BE2C (cell line): ENCODE results near the gene MID1.
A peak's percentile ranks its signal among the peaks of the same experiment; 100 is the strongest.

Source experiments
- DNase-seq: peaks from one replicate; pipeline ENCODE4 v3.0.0-alpha.2; 2020
- H3K27me3 ChIP-seq: fragments of 250-450 bp; sonication (Bioruptor Pico); 2 replicates; pipeline ENCODE4 v1.5.1; 2020; ENCODE audit warnings: mild to moderate bottlenecking
- H3K36me3 ChIP-seq: fragments of 250-450 bp; sonication (Bioruptor Pico); 2 replicates; pipeline ENCODE4 v1.5.1; 2020; ENCODE audit warnings: mild to moderate bottlenecking
- H3K4me1 ChIP-seq: fragments of 250-450 bp; sonication (Bioruptor Pico); 2 replicates; pipeline ENCODE4 v1.5.1; 2020
- H3K4me3 ChIP-seq: 2 replicates; pipeline ENCODE4 v1.5.1; 2011; ENCODE audit warnings: low read depth, low read length
- H3K9me3 ChIP-seq: fragments of 250-450 bp; sonication (Bioruptor Pico); 2 replicates; pipeline ENCODE4 v1.5.1; 2020
- CTCF ChIP-seq: IDR thresholded peaks from 2 replicates; pipeline ENCODE4 v1.5.1; 2012; ENCODE audit warnings: mild to moderate bottlenecking, low read depth, low read length

MID1 gene

GRCh38 chrX:10622197-10622596, 1.8 kb upstream of the MID1 start:
- H3K4me1 ChIP-seq, result no peaks in the 10 kb centered on the region; the same call in 1 of the 2 replicates

GRCh38 chrX:10619425-10620046, 849 bp downstream of the MID1 start:
- no peaks in the 10 kb centered on the region for H3K36me3 ChIP-seq
- H3K4me3 ChIP-seq, result peak overlapping the region; percentile 81
- H3K4me1 ChIP-seq, result no peaks in the 10 kb centered on the region; the same call in none of the 2 replicates
- no peaks in the 10 kb centered on the region for H3K9me3 ChIP-seq
- no peak for TF ChIP-seq CTCF
- no peaks in the 10 kb centered on the region for H3K27me3 ChIP-seq
- DNase-seq, result no peak

More at GRCh38 chrX:10622197-10622596, 1.8 kb upstream of the MID1 start:
- H3K36me3 ChIP-seq, result no peaks in the 10 kb centered on the region
- H3K4me3 ChIP-seq, result no peak overlapping the region
- no peak for TF ChIP-seq CTCF
- H3K9me3 ChIP-seq, result no peaks in the 10 kb centered on the region
- no peak for DNase-seq
- no peaks in the 10 kb centered on the region for H3K27me3 ChIP-seq

- no peaks in the 10 kb centered on the region for H3K9me3 ChIP-seq
- H3K4me1 ChIP-seq, result no peaks in the 10 kb centered on the region; the same call in none of the 2 replicates
- no peak for DNase-seq
- H3K4me3 ChIP-seq, result peak overlapping the region; percentile 81
- no peak for TF ChIP-seq CTCF
- H3K27me3 ChIP-seq, result no peaks in the 10 kb centered on the region
- no peaks in the 10 kb centered on the region for H3K36me3 ChIP-seq
Measured at GRCh38 chrX:10618961-10619360, 1.4 kb downstream of the MID1 start.

GRCh38 chrX:10617999-10618351, 2.4 kb downstream of the MID1 start:
- no peaks in the 10 kb centered on the region for H3K9me3 ChIP-seq
- TF ChIP-seq CTCF, result no peak
- peak overlapping the region; percentile 81 for H3K4me3 ChIP-seq
- no peaks in the 10 kb centered on the region; the same call in none of the 2 replicates for H3K4me1 ChIP-seq
- peak; percentile 15 for DNase-seq
- H3K27me3 ChIP-seq, result no peaks in the 10 kb centered on the region
- no peaks in the 10 kb centered on the region for H3K36me3 ChIP-seq

GRCh38 chrX:10617186-10617998, 3.0 kb downstream of the MID1 start:
- Histone ChIP-seq H3K4me3 (peak overlapping the region; percentile 81), H3K9me3 (no peaks in the 10 kb centered on the region), H3K36me3 (no peaks in the 10 kb centered on the region), H3K27me3 (no peaks in the 10 kb centered on the region), H3K4me1 (no peaks in the 10 kb centered on the region; the same call in none of the 2 replicates)
- no peak for TF ChIP-seq CTCF
- DNase-seq, result no peak
